Brain microvascular endothelial cell (primary cell): ENCODE measurements around the gene TOMM20L.
A peak's percentile ranks its signal among the peaks of the same experiment; 100 is the strongest.

Source experiments
- DNase-seq: peaks from one replicate; pipeline ENCODE4 v3.0.0-alpha.2; 2020
- H3K27ac ChIP-seq: fragments of 250-450 bp; sonication (Bioruptor Pico); 2 replicates; pipeline ENCODE4 v1.5.1; 2020; ENCODE audit warnings: mild to moderate bottlenecking, moderate library complexity
- H3K27me3 ChIP-seq: fragments of 250-450 bp; sonication (Bioruptor Pico); replicated peaks from 2 replicates; pipeline ENCODE4 v1.5.1; 2020; ENCODE audit warnings: mild to moderate bottlenecking
- H3K36me3 ChIP-seq: fragments of 250-450 bp; sonication (Bioruptor Pico); replicated peaks from 2 replicates; pipeline ENCODE4 v1.5.1; 2020; ENCODE audit warnings: mild to moderate bottlenecking
- H3K4me3 ChIP-seq: 2 replicates; pipeline ENCODE4 v1.5.1; 2011; ENCODE audit warnings: low read depth, mild to moderate bottlenecking, control low read depth, low read length, moderate library complexity
- in situ Hi-C: cut with HindIII; loops from 2 replicates; pipeline ENCODE4 v1.10.0; 2017; ENCODE audit warnings: low sequenced_read_pairs, low pct_ligation_motif_present
- TF ChIP-seq, protein P1 (sequence below): IDR thresholded peaks from 2 replicates; pipeline ENCODE4 v1.5.1; 2011; ENCODE audit warnings: low read depth, mild to moderate bottlenecking, moderate library complexity, low read length, control low read depth, inconsistent platforms; ENCODE audit errors: missing control alignments

Gene TOMM20L

GRCh38 chr14:58364316-58364715, 31.4 kb upstream of the TOMM20L start:
- in situ Hi-C loops: no loop called here
- no peak overlapping the region for H3K27ac ChIP-seq
- H3K4me3 ChIP-seq: no peak overlapping the region
- H3K27me3 ChIP-seq: no peaks in the 10 kb centered on the region
- DNase-seq: no peak
- H3K36me3 ChIP-seq: peaks cover 29% of the 10 kb centered on the region
- TF ChIP-seq, protein P1, sequence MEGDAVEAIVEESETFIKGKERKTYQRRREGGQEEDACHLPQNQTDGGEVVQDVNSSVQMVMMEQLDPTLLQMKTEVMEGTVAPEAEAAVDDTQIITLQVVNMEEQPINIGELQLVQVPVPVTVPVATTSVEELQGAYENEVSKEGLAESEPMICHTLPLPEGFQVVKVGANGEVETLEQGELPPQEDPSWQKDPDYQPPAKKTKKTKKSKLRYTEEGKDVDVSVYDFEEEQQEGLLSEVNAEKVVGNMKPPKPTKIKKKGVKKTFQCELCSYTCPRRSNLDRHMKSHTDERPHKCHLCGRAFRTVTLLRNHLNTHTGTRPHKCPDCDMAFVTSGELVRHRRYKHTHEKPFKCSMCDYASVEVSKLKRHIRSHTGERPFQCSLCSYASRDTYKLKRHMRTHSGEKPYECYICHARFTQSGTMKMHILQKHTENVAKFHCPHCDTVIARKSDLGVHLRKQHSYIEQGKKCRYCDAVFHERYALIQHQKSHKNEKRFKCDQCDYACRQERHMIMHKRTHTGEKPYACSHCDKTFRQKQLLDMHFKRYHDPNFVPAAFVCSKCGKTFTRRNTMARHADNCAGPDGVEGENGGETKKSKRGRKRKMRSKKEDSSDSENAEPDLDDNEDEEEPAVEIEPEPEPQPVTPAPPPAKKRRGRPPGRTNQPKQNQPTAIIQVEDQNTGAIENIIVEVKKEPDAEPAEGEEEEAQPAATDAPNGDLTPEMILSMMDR: no peak

GRCh38 chr14:58367296-58367695, 28.4 kb upstream of the TOMM20L start:
- no peaks in the 10 kb centered on the region for H3K27me3 ChIP-seq
- H3K36me3 ChIP-seq: peaks cover 29% of the 10 kb centered on the region
- no peak overlapping the region for H3K27ac ChIP-seq
- in situ Hi-C loops: no loop called here
- no peak for DNase-seq
- TF ChIP-seq, protein P1: no peak
- no peak overlapping the region for H3K4me3 ChIP-seq

DNA sequence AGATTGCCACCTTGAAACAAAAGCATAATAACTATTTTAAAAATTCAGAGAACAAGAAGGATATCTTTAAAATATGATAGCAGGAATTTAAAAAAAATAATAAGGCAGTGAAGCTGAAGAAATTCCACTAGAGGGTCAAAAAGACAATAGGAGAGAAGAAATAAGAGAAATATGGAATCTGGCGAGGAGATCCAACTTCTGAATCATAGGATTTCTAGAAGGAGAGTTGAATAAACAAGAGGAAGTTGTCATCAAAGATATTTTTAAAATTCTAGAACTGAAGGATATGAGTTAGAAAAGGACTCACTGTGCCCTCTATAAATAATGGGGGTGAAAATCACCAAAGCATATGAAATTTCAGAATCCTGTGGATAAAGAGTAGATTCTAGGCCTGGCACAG, 26.8 kb upstream of the TOMM20L start:
- Histone ChIP-seq H3K27me3 (no peaks in the 10 kb centered on the region), H3K27ac (no peak overlapping the region), H3K4me3 (no peak overlapping the region), H3K36me3 (peaks cover 29% of the 10 kb centered on the region)
- in situ Hi-C loops: no loop called here
- TF ChIP-seq, protein P1: no peak
- no peak for DNase-seq

DNA sequence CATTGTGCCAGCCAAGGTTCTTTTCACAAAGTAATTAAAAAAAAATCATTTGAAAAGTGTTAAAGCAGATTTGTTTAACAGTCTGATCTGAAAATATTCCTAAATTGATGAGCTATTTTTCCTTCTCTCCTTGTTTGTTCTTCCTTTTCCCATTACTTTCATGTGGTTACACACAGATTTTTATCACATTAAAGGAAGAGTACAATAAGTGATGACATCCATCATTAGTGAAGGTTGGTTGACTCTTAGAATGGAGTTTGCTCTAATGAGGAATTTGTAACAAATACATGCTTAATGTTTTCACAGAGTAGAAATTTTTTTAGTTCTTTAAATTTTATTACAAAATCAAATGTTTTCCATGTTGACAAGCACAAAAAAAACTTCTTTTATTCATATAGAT, 18.9 kb upstream of the TOMM20L start:
- H3K27me3 ChIP-seq: no peaks in the 10 kb centered on the region
- peaks cover 7% of the 10 kb centered on the region for H3K36me3 ChIP-seq
- DNase-seq: no peak
- H3K4me3 ChIP-seq: no peak overlapping the region
- no peak overlapping the region for H3K27ac ChIP-seq
- in situ Hi-C loops: no loop called here
- TF ChIP-seq, protein P1: no peak

DNA sequence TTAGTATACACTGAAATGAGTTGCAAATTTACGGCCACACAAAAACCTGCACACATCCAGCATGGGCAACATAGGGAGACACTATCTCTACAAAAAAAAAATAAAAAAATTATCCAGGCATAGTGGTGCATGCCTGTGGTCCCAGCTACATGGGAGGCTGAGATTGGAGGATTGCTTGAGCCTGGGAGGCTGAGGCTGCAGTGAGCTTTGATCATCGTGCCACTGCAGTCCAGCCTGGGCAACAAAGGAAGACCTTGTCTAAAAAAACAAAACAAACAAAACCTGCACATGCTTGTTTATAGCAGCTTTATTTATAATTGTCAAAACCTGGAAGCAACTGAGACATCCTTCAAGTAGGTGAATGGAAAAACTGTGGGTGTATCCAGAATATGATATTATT, 4.9 kb upstream of the TOMM20L start:
- H3K36me3 ChIP-seq: no peaks in the 10 kb centered on the region
- no peak overlapping the region for H3K4me3 ChIP-seq
- TF ChIP-seq, protein P1: no peak
- no peak for DNase-seq
- H3K27ac ChIP-seq: no peak overlapping the region
- no peaks in the 10 kb centered on the region for H3K27me3 ChIP-seq
- in situ Hi-C loops: no loop called here

GRCh38 chr14:58395562-58395811, 243 bp upstream of the TOMM20L start:
- no peak for DNase-seq
- peak overlapping the region; percentile 60 for H3K4me3 ChIP-seq
- H3K36me3 ChIP-seq: no peaks in the 10 kb centered on the region
- TF ChIP-seq, protein P1: no peak
- in situ Hi-C loops: no loop called here
- no peaks in the 10 kb centered on the region for H3K27me3 ChIP-seq
- no peak overlapping the region for H3K27ac ChIP-seq
